Chondrocyte (in vitro differentiated cells): ENCODE data around the gene CHD6. TPM values are rescaled to one million over a fixed set of nuclear protein-coding genes. Genes with fewer than 3 reads are reported as not detected.

Source experiments
- DNase-seq: peaks from one replicate; pipeline ENCODE4 v3.0.0; 2021; ENCODE audit warnings: mixed read lengths, low spot score
- H3K27ac Mint-ChIP-seq: one replicate; pipeline ENCODE4 v1.8.0; 2021; ENCODE audit warnings: mild to moderate bottlenecking, moderate library complexity, mixed read lengths; ENCODE audit not compliant: unreplicated experiment
- H3K27me3 Mint-ChIP-seq: 2 replicates; pipeline ENCODE4 v1.8.0; 2021; ENCODE audit warnings: low read depth, mixed read lengths
- H3K36me3 Mint-ChIP-seq: 2 replicates; pipeline ENCODE4 v1.8.0; 2021; ENCODE audit warnings: low read depth, mixed read lengths
- H3K4me1 Mint-ChIP-seq: 2 replicates; pipeline ENCODE4 v1.8.0; 2021; ENCODE audit warnings: low read depth, mild to moderate bottlenecking, mixed read lengths
- H3K4me3 Mint-ChIP-seq: one replicate; pipeline ENCODE4 v1.8.0; 2021; ENCODE audit warnings: mild to moderate bottlenecking, moderate library complexity, mixed read lengths; ENCODE audit not compliant: unreplicated experiment
- H3K9me3 Mint-ChIP-seq: 2 replicates; pipeline ENCODE4 v1.8.0; 2021; ENCODE audit warnings: low read depth, mixed read lengths
- CTCF ChIP-seq: fragments of 200-600 bp; sonication (generic); IDR thresholded peaks from 2 replicates; pipeline ENCODE4 v1.5.0; 2021; ENCODE audit warnings: antibody characterized with exemption, mild to moderate bottlenecking, moderate library complexity
- total RNA-seq: library from RNA; stranded (reverse); gene quantifications from 3 replicates; pipeline ENCODE4 v1.2.1, GENCODE V29; 2021

The CHD6 gene
- total RNA-seq, 1 donor from 2014 or later, result 29.9 TPM

- peaks cover 33% of the 10 kb centered on the region for H3K4me1 Mint-ChIP-seq
- no peak overlapping the region for H3K27ac Mint-ChIP-seq
- H3K9me3 Mint-ChIP-seq, result no peaks in the 10 kb centered on the region
- H3K36me3 Mint-ChIP-seq, result no peaks in the 10 kb centered on the region
- H3K27me3 Mint-ChIP-seq, result no peaks in the 10 kb centered on the region
- DNase-seq, result no peak
- TF ChIP-seq CTCF, result no peak
- H3K4me3 Mint-ChIP-seq, result no peak overlapping the region
These were observed 9.6 kb downstream of the CHD6 start for GRCh38 chr20:41608606-41609005.

- peaks cover 30% of the 10 kb centered on the region for H3K4me1 Mint-ChIP-seq
- no peaks in the 10 kb centered on the region for H3K36me3 Mint-ChIP-seq
- H3K9me3 Mint-ChIP-seq, result no peaks in the 10 kb centered on the region
- DNase-seq, result no peak
- H3K27me3 Mint-ChIP-seq, result no peaks in the 10 kb centered on the region
- no peak for TF ChIP-seq CTCF
- H3K27ac Mint-ChIP-seq, result no peak overlapping the region
- no peak overlapping the region for H3K4me3 Mint-ChIP-seq
These were observed 10.4 kb downstream of the CHD6 start for GRCh38 chr20:41607791-41608190.

- H3K4me3 Mint-ChIP-seq, result no peak overlapping the region
- H3K9me3 Mint-ChIP-seq, result peaks cover 19% of the 10 kb centered on the region
- peak; percentile 34 for TF ChIP-seq CTCF
- no peak overlapping the region for H3K27ac Mint-ChIP-seq
- H3K27me3 Mint-ChIP-seq, result no peaks in the 10 kb centered on the region
- peaks cover 8% of the 10 kb centered on the region for H3K36me3 Mint-ChIP-seq
- DNase-seq, result no peak
- H3K4me1 Mint-ChIP-seq, result peaks cover 29% of the 10 kb centered on the region
These were observed 14.2 kb downstream of the CHD6 start for GRCh38 chr20:41604002-41604401.

GRCh38 chr20:41601742-41602141 lies 16.4 kb downstream of the CHD6 start:
- Mint-ChIP-seq H3K27me3 (no peaks in the 10 kb centered on the region), H3K36me3 (peaks cover 8% of the 10 kb centered on the region)

GRCh38 chr20:41600926-41601631 lies 17.1 kb downstream of the CHD6 start:
- Mint-ChIP-seq H3K4me1 (peaks cover 17% of the 10 kb centered on the region), H3K27ac (peak overlapping the region; percentile 12), H3K9me3 (peaks cover 22% of the 10 kb centered on the region), H3K27me3 (no peaks in the 10 kb centered on the region), H3K36me3 (peaks cover 8% of the 10 kb centered on the region), H3K4me3 (no peak overlapping the region)
- no peak for TF ChIP-seq CTCF
- DNase-seq, result no peak

More at GRCh38 chr20:41601742-41602141, 16.4 kb downstream of the CHD6 start:
- no peak overlapping the region for H3K4me3 Mint-ChIP-seq
- no peak for DNase-seq
- TF ChIP-seq CTCF, result no peak
- H3K9me3 Mint-ChIP-seq, result peaks cover 22% of the 10 kb centered on the region
- no peak overlapping the region for H3K27ac Mint-ChIP-seq
- peaks cover 17% of the 10 kb centered on the region for H3K4me1 Mint-ChIP-seq
